HEK293T (cell line): ENCODE measurements around the gene SF3A2.
A peak's percentile ranks its signal among the peaks of the same experiment; 100 is the strongest.
"Not testable (repeated sequence)": the region's sequence is repeated elsewhere in the genome, so short reads cannot be mapped to it uniquely, and the experiment has no call there.

ENCODE experiments used
- CTCF ChIA-PET: fragments of 350-600 bp; formaldehyde crosslinking; extraction: SDS; loops from one replicate; lab custom pipeline; 2021; ENCODE audit warnings: antibody characterized with exemption, inconsistent platforms; lab: Yijun Ruan, JAX
- POLR2A ChIA-PET: fragments of 350-600 bp; formaldehyde crosslinking; extraction: SDS; loops from one replicate; lab custom pipeline; 2020; ENCODE audit warnings: antibody characterized with exemption, inconsistent platforms; lab: Yijun Ruan, JAX
- DNase-seq: peaks from one replicate; pipeline ENCODE4 v3.0.0; 2012; ENCODE audit warnings: mixed read lengths; ENCODE audit errors: extremely low spot score
- ARNT ChIP-seq: fragments of 450-650 bp; IDR thresholded peaks from 2 replicates; pipeline ENCODE4 v1.6.1; 2017; ENCODE audit warnings: mild to moderate bottlenecking
- BHLHE40 ChIP-seq: fragments of 450-650 bp; IDR thresholded peaks from 2 replicates; pipeline ENCODE4 v1.6.1; 2016; ENCODE audit warnings: mild to moderate bottlenecking, moderate library complexity, borderline replicate concordance
- CTBP1 ChIP-seq: fragments of 450-650 bp; IDR thresholded peaks from 2 replicates; pipeline ENCODE4 v1.6.1; 2016; ENCODE audit warnings: borderline replicate concordance
- ELF4 ChIP-seq: fragments of 450-650 bp; IDR thresholded peaks from 2 replicates; pipeline ENCODE4 v1.6.1; 2017; ENCODE audit warnings: antibody characterized with exemption
- FOXA1 ChIP-seq: fragments of 450-650 bp; IDR thresholded peaks from 2 replicates; pipeline ENCODE4 v1.6.1; 2016; ENCODE audit warnings: mild to moderate bottlenecking
- FOXK2 ChIP-seq: fragments of 450-650 bp; IDR thresholded peaks from 2 replicates; pipeline ENCODE4 v1.6.1; 2016; ENCODE audit warnings: mild to moderate bottlenecking
- FOXM1 ChIP-seq: fragments of 450-650 bp; IDR thresholded peaks from 2 replicates; pipeline ENCODE4 v1.6.1; 2017; ENCODE audit warnings: mild to moderate bottlenecking, borderline replicate concordance
- HDGF ChIP-seq: fragments of 450-650 bp; IDR thresholded peaks from 2 replicates; pipeline ENCODE4 v1.6.1; 2017; ENCODE audit warnings: antibody characterized with exemption, borderline replicate concordance
- L3MBTL2 ChIP-seq: fragments of 450-650 bp; conservative IDR thresholded peaks from 2 replicates; pipeline ENCODE4 v1.6.1; 2016; ENCODE audit warnings: mild to moderate bottlenecking
- LEF1 ChIP-seq: fragments of 450-650 bp; IDR thresholded peaks from 2 replicates; pipeline ENCODE4 v1.6.1; 2017; ENCODE audit warnings: mild to moderate bottlenecking, borderline replicate concordance
- NFRKB ChIP-seq: fragments of 450-650 bp; IDR thresholded peaks from 2 replicates; pipeline ENCODE4 v1.6.1; 2016; ENCODE audit warnings: mild to moderate bottlenecking, moderate library complexity
- SP1 ChIP-seq: fragments of 450-650 bp; IDR thresholded peaks from 2 replicates; pipeline ENCODE4 v1.6.1; 2017
- SUZ12 ChIP-seq: fragments of 450-650 bp; IDR thresholded peaks from 2 replicates; pipeline ENCODE4 v1.6.1; 2016; ENCODE audit warnings: mild to moderate bottlenecking
- TARDBP ChIP-seq: fragments of 450-650 bp; IDR thresholded peaks from 2 replicates; pipeline ENCODE4 v1.6.1; 2016
- ZNF384 ChIP-seq: fragments of 450-650 bp; IDR thresholded peaks from 2 replicates; pipeline ENCODE4 v1.6.1; 2016
- TF ChIP-seq, protein P1 (sequence below): fragments of 450-650 bp; IDR thresholded peaks from 2 replicates; pipeline ENCODE4 v1.6.1; 2016

The SF3A2 gene

DNA sequence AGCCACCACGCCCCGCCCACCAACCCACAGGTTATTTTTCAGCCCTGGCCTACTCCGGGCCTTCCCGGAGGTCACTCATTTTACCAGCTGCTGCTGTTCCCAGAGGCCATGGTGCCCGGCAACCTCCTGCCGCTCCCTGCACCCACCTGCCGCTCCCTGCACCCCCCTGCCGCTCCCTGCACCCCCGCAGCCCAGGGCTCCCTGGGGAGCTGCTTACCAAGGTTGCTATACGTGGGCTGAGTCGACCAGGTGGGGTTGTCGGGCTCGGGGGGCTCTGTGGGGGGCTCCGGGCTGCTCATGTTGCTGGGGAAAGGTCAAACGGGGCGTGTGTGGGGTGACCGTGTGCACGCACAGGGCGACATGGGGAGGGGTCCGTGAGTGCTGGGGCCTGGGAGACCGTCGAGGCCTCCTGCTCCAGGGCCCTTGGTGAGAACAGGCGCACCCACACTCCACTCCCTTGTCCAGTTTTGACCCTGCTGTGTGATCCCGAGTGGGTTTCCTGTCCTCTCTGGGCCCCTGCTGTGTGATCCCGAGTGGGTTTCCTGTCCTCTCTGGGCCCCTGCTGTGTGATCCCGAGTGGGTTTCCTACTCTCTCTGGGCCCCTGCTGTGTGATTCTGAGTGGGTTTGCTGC is 44.1 kb downstream of the SF3A2 start:
- CTCF ChIA-PET: no interaction called here
- TF ChIP-seq HDGF: no peak
- TF ChIP-seq TARDBP: no peak
- TF ChIP-seq ARNT: no peak
- TF ChIP-seq SP1: no peak
- TF ChIP-seq FOXK2: no peak
- no peak for TF ChIP-seq L3MBTL2
- no peak for TF ChIP-seq ELF4
- TF ChIP-seq BHLHE40: no peak
- TF ChIP-seq FOXA1: no peak
- TF ChIP-seq CTBP1: no peak
- TF ChIP-seq ZNF384: no peak
- no peak for TF ChIP-seq SUZ12
- POLR2A ChIA-PET: interaction anchor here (1.0 kb wide), 1 partner anchor 195 kb away, joined by 3 read pairs; the partner anchor contains the start of gene GADD45B
- no peak for DNase-seq

DNA sequence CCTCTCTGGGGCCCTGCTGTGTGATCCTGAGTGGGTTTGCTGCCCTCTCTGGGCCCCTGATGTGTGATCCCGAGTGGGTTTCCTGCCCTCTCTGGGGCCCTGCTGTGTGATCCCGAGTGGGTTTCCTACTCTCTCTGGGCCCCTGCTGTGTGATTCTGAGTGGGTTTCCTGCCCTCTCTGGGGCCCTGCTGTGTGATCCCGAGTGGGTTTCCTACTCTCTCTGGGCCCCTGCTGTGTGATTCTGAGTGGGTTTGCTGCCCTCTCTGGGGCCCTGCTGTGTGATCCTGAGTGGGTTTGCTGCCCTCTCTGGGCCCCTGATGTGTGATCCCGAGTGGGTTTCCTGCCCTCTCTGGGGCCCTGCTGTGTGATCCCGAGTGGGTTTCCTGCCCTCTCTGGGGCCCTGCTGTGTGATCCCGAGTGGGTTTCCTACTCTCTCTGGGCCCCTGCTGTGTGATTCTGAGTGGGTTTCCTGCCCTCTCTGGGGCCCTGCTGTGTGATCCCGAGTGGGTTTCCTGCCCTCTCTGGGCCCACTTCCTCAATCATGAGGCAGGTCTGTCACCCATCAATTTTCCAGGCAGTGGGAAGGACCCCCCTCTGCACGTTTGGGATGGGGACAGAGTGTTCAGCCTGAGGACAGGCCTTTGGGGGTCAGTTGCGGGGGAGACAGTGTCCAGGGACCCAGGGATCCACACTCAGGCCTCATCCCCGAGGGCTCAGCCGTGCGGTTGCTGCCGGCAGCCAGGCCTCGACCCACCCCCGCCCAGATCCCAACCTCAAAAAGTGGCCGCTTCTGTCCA is 44.8 kb downstream of the SF3A2 start:
- DNase-seq, POLR2A ChIA-PET, CTCF ChIA-PET: not testable (repeated sequence)

DNA sequence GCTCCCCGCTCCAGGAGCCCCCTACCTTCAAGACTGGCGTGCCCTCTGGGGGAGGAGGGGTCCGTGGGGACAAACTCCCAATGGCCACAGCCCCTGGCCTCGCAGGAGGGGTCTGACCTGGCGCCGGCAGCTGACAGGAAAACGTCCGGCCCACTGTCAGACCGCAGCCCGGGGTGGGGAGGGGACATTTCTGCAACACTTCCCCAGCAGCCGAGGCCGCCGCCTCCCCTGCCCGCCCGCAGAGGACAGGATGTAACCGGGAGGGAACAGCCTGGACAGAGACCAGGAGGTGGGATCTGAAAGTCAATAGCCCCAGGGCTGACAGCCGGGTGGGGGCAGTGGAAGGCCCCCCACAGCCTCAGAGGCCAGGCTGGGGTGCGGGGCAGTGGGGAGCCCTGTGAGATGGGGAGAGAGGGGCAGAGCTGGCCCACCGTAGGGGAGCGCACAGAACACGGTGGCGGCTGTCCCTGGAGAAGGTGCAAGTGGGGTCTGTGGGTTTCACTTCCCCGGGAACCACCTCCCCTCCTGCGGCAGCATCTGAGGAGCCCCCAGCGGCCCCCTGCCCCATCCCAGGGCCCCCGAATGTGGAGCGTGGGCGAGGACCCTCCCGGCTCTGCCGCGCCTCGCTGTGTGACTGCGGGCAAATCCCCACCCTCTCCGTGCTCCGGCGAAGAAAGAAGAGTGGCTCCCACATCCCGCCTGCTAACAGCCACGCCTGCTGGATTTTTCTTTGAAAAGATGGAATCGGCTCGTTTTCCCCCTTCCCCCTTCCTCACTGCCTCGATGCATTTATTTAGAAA is 45.6 kb downstream of the SF3A2 start, which contains the start of gene PEAK3:
TSS of gene PEAK3 (minus strand) at position 114 of the 800 bp plus-strand sequence. CDS start 1,244 bp downstream, outside the sequence.
- ChIA-PET POLR2A (no interaction called here), CTCF (no interaction called here)
- TF ChIP-seq TARDBP (no peak), NFRKB (no peak), ELF4 (no peak), HDGF (no peak), FOXK2 (no peak), BHLHE40 (no peak), ARNT (no peak)
- DNase-seq: no peak

DNA sequence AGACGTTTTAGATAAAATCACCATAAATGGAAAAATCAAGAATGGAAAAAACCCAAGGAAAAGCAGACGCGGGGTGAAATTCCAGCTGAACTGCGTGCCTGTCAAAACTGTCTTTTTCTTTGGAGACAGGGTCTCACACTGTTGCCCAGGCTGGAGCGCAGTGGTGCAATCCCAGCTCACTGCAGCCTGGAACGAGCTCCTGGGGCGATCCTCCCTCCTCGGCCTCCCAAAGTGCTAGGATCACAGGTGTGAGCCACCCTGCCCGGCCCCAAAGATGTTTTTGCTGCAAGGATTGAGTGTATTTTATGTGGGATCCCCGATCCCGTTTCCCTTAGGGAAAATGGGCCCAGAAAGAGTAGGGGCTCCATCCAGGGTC is 46.2 kb downstream of the SF3A2 start:
- CTCF ChIA-PET: no interaction called here
- POLR2A ChIA-PET: no interaction called here
- DNase-seq: no peak
- TF ChIP-seq FOXA1 (no peak), CTBP1 (no peak), L3MBTL2 (no peak), SUZ12 (no peak)

DNA sequence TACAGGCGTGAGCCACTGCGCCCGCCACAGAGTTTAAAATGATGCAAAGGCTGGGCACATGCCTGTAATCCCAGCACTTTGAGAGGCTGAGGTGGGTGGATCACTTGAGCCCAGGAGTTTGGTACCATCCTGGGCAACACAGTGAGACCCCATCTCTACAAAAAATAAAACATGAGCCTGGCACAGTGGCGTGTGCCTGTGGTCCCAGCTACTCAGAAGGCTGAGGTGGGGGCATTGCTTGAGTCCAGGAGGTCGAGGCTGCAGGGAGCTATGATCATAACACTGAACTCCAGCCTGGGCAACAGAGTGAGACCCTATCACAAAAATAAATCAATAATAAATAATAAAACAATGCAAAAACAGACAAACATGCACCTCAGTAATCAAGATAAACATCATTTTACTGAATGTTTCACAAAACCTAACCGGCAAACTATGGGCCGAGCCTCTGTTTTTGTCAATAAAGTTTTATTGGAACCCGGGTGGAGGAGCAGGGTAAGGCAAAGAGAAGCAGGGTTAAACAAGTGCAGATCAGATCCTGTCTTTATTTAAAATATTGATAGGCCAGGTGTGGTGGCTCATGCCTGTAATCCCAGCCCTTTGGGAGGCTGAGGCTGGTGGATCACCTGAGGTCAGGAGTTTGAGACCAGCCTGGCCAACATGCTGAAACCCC is 47.3 kb downstream of the SF3A2 start:
- POLR2A ChIA-PET: no interaction called here
- TF ChIP-seq HDGF (no peak), ZNF384 (peak; percentile 77)
- DNase-seq: no peak
- CTCF ChIA-PET: no interaction called here

DNA sequence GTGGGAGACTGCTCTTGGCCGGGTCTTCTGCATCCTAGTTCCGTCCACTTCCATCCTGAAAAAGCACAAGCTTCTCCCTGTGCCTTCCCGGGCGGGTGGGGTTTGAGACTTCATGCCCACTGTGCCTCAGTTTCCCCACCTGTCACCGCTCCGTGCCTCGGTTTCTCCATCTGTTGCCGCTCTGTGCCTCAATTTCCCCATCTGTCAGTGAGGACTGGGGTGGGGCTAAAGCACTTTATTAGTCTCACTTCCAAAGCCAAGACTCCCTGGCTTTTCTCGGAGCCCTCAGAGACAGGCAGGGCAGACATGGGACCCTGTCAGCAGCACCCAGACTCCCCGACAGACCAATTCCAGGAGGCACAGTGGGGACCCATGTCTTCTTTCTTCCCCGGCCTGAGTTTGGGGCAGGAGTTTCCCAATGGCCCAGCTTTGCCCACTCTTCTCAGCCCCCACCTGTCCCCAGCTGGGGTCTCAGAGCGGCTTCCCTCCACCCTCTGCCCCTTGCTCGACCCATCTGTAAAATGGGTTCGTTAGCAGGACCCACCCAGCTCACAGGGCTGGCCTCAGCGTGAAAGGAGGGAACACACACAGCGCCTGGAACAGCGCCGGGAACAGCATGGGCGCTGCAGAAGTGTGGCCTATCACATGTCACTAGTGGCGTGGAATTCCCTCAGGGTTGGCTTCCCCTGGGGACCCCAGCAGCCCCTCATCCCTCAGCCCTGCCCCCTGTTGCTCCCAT is 49.9 kb downstream of the SF3A2 start:
- no peak for DNase-seq
- no peak for TF ChIP-seq LEF1
- TF ChIP-seq FOXM1: no peak
- no peak for TF ChIP-seq L3MBTL2
- no peak for TF ChIP-seq TARDBP
- no peak for TF ChIP-seq CTBP1
- TF ChIP-seq ARNT: no peak
- TF ChIP-seq, protein P1, sequence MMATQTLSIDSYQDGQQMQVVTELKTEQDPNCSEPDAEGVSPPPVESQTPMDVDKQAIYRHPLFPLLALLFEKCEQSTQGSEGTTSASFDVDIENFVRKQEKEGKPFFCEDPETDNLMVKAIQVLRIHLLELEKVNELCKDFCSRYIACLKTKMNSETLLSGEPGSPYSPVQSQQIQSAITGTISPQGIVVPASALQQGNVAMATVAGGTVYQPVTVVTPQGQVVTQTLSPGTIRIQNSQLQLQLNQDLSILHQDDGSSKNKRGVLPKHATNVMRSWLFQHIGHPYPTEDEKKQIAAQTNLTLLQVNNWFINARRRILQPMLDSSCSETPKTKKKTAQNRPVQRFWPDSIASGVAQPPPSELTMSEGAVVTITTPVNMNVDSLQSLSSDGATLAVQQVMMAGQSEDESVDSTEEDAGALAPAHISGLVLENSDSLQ: no peak
- TF ChIP-seq SP1: no peak
- no peak for TF ChIP-seq BHLHE40
- TF ChIP-seq FOXK2: no peak
- TF ChIP-seq SUZ12: no peak
- no peak for TF ChIP-seq ZNF384
- no peak for TF ChIP-seq NFRKB
- POLR2A ChIA-PET: no interaction called here
- CTCF ChIA-PET: no interaction called here
